ENCODE results near the gene ANKRD24.

DNA sequence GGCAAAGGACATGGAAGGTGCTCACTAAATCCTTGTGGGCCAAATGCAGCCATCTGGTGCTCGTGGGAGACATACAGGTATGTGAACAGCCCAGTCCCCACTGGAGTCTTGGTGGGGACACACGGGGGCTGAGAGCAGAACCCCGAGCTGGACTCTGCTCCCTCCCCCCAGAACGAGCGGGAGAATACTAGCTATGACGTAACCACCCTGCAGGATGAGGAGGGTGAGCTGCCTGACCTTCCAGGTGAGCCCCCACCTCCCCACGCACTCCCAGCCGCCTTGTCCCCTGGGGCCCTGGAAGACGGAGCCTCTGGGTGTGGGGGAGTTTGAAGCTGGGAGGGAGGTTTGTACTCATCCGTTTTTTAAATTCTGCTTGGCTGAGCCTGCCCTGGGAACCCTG lies 33.3 kb downstream of the ANKRD24 start:
- TF ChIP-seq, protein P1, sequence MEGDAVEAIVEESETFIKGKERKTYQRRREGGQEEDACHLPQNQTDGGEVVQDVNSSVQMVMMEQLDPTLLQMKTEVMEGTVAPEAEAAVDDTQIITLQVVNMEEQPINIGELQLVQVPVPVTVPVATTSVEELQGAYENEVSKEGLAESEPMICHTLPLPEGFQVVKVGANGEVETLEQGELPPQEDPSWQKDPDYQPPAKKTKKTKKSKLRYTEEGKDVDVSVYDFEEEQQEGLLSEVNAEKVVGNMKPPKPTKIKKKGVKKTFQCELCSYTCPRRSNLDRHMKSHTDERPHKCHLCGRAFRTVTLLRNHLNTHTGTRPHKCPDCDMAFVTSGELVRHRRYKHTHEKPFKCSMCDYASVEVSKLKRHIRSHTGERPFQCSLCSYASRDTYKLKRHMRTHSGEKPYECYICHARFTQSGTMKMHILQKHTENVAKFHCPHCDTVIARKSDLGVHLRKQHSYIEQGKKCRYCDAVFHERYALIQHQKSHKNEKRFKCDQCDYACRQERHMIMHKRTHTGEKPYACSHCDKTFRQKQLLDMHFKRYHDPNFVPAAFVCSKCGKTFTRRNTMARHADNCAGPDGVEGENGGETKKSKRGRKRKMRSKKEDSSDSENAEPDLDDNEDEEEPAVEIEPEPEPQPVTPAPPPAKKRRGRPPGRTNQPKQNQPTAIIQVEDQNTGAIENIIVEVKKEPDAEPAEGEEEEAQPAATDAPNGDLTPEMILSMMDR (conservative IDR thresholded peaks at IDR 0.05; ENCODE audit: low read depth in 2 of 2): no peak
- TF ChIP-seq JUNB (IDR thresholded peaks at IDR 0.05; ENCODE audit: unreplicated experiment) (no peak), EZH2 (IDR thresholded peaks at IDR 0.05; ENCODE audit: low read depth, unreplicated experiment) (no peak), ZNF114 (CRISPR knock-in tag; IDR thresholded peaks at IDR 0.05) (no peak), EZH2phosphoT487 (IDR thresholded peaks at IDR 0.05; ENCODE audit: unreplicated experiment) (no peak), CREB1 (CRISPR knock-in tag; IDR thresholded peaks at IDR 0.05; ENCODE audit: low read depth) (no peak), POLR2AphosphoS5 (IDR thresholded peaks at IDR 0.05; ENCODE audit: low read depth) (no peak)
- TF ChIP-seq, protein P2, sequence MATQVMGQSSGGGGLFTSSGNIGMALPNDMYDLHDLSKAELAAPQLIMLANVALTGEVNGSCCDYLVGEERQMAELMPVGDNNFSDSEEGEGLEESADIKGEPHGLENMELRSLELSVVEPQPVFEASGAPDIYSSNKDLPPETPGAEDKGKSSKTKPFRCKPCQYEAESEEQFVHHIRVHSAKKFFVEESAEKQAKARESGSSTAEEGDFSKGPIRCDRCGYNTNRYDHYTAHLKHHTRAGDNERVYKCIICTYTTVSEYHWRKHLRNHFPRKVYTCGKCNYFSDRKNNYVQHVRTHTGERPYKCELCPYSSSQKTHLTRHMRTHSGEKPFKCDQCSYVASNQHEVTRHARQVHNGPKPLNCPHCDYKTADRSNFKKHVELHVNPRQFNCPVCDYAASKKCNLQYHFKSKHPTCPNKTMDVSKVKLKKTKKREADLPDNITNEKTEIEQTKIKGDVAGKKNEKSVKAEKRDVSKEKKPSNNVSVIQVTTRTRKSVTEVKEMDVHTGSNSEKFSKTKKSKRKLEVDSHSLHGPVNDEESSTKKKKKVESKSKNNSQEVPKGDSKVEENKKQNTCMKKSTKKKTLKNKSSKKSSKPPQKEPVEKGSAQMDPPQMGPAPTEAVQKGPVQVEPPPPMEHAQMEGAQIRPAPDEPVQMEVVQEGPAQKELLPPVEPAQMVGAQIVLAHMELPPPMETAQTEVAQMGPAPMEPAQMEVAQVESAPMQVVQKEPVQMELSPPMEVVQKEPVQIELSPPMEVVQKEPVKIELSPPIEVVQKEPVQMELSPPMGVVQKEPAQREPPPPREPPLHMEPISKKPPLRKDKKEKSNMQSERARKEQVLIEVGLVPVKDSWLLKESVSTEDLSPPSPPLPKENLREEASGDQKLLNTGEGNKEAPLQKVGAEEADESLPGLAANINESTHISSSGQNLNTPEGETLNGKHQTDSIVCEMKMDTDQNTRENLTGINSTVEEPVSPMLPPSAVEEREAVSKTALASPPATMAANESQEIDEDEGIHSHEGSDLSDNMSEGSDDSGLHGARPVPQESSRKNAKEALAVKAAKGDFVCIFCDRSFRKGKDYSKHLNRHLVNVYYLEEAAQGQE (IDR thresholded peaks at IDR 0.05; ENCODE audit: unreplicated experiment): no peak
- TF ChIP-seq, protein P3, sequence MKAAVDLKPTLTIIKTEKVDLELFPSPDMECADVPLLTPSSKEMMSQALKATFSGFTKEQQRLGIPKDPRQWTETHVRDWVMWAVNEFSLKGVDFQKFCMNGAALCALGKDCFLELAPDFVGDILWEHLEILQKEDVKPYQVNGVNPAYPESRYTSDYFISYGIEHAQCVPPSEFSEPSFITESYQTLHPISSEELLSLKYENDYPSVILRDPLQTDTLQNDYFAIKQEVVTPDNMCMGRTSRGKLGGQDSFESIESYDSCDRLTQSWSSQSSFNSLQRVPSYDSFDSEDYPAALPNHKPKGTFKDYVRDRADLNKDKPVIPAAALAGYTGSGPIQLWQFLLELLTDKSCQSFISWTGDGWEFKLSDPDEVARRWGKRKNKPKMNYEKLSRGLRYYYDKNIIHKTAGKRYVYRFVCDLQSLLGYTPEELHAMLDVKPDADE (IDR thresholded peaks at IDR 0.05): no peak
- TF ChIP-seq, protein P4, sequence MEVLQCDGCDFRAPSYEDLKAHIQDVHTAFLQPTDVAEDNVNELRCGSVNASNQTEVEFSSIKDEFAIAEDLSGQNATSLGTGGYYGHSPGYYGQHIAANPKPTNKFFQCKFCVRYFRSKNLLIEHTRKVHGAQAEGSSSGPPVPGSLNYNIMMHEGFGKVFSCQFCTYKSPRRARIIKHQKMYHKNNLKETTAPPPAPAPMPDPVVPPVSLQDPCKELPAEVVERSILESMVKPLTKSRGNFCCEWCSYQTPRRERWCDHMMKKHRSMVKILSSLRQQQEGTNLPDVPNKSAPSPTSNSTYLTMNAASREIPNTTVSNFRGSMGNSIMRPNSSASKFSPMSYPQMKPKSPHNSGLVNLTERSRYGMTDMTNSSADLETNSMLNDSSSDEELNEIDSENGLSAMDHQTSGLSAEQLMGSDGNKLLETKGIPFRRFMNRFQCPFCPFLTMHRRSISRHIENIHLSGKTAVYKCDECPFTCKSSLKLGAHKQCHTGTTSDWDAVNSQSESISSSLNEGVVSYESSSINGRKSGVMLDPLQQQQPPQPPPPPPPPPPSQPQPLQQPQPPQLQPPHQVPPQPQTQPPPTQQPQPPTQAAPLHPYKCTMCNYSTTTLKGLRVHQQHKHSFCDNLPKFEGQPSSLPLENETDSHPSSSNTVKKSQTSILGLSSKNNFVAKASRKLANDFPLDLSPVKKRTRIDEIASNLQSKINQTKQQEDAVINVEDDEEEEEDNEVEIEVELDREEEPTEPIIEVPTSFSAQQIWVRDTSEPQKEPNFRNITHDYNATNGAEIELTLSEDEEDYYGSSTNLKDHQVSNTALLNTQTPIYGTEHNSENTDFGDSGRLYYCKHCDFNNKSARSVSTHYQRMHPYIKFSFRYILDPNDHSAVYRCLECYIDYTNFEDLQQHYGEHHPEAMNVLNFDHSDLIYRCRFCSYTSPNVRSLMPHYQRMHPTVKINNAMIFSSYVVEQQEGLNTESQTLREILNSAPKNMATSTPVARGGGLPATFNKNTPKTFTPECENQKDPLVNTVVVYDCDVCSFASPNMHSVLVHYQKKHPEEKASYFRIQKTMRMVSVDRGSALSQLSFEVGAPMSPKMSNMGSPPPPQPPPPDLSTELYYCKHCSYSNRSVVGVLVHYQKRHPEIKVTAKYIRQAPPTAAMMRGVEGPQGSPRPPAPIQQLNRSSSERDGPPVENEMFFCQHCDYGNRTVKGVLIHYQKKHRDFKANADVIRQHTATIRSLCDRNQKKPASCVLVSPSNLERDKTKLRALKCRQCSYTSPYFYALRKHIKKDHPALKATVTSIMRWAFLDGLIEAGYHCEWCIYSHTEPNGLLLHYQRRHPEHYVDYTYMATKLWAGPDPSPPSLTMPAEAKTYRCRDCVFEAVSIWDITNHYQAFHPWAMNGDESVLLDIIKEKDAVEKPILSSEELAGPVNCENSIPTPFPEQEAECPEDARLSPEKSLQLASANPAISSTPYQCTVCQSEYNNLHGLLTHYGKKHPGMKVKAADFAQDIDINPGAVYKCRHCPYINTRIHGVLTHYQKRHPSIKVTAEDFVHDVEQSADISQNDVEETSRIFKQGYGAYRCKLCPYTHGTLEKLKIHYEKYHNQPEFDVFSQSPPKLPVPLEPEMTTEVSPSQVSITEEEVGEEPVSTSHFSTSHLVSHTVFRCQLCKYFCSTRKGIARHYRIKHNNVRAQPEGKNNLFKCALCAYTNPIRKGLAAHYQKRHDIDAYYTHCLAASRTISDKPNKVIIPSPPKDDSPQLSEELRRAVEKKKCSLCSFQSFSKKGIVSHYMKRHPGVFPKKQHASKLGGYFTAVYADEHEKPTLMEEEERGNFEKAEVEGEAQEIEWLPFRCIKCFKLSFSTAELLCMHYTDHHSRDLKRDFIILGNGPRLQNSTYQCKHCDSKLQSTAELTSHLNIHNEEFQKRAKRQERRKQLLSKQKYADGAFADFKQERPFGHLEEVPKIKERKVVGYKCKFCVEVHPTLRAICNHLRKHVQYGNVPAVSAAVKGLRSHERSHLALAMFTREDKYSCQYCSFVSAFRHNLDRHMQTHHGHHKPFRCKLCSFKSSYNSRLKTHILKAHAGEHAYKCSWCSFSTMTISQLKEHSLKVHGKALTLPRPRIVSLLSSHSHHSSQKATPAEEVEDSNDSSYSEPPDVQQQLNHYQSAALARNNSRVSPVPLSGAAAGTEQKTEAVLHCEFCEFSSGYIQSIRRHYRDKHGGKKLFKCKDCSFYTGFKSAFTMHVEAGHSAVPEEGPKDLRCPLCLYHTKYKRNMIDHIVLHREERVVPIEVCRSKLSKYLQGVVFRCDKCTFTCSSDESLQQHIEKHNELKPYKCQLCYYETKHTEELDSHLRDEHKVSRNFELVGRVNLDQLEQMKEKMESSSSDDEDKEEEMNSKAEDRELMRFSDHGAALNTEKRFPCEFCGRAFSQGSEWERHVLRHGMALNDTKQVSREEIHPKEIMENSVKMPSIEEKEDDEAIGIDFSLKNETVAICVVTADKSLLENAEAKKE (CRISPR knock-in tag; IDR thresholded peaks at IDR 0.05): no peak
